Thyroid gland (tissue), 4 donors: ENCODE measurements around the gene KTN1. TPM values are rescaled to one million over a fixed set of nuclear protein-coding genes. Genes with fewer than 3 reads are reported as not detected.

Source experiments
- DNase-seq, 2 donors: peaks; one replicate each; pipeline ENCODE4 v3.0.0-alpha.2; 2019
- H3K27ac ChIP-seq, 3 donors: fragments of 200-600 bp; sonication (generic); 1 replicate in 2 of 3; 2 replicates in 1 of 3; pipeline ENCODE4 v1.5.1; 2016 to 2019; ENCODE audit warnings: mild to moderate bottlenecking in 1 of 3, moderate library complexity in 1 of 3
- H3K27me3 ChIP-seq: fragments of 200-600 bp; sonication (generic); one replicate; pipeline ENCODE4 v1.5.1; 2019
- H3K36me3 ChIP-seq, 2 donors: fragments of 200-600 bp; sonication (generic); one replicate each; pipeline ENCODE4 v1.5.1; 2016 to 2019
- H3K4me1 ChIP-seq, 2 donors: fragments of 200-600 bp; sonication (generic); one replicate each; pipeline ENCODE4 v1.5.1; 2017 to 2019
- H3K4me3 ChIP-seq, 3 donors: fragments of 200-600 bp; sonication (generic); replicated peaks in 1 of 3; 1 replicate in 2 of 3; 2 replicates in 1 of 3; pipeline ENCODE4 v1.5.1; 2016; ENCODE audit warnings: mild to moderate bottlenecking in 1 of 3
- H3K9me3 ChIP-seq: fragments of 200-600 bp; sonication (generic); one replicate; pipeline ENCODE4 v1.5.1; 2017
- CTCF ChIP-seq, 6 experiments: fragments of 200-600 bp in 3 of 6; fragments of 450-650 bp in 3 of 6; sonication (generic) in 3 of 6; IDR thresholded peaks; one replicate each; pipeline ENCODE4 v1.5.1; 2016 to 2019; ENCODE audit warnings: antibody characterized with exemption in 6 of 6, mild to moderate bottlenecking in 2 of 6, inconsistent platforms in 1 of 6, moderate library complexity in 1 of 6
- POLR2A ChIP-seq, 2 donors: fragments of 450-650 bp; IDR thresholded peaks; one replicate each; pipeline ENCODE4 v1.6.1; 2017; ENCODE audit warnings: antibody characterized with exemption in 2 of 2, mild to moderate bottlenecking in 2 of 2, moderate library complexity in 1 of 2
- WGBS, 2 donors: methylation state at CpG; one replicate each; pipeline ENCODE4 v1.1.5; 2017; 5-methylcytosine and 5-hydroxymethylcytosine counted together
- intact Hi-C: fragments of 100-400 bp; cut with DNase I; formaldehyde crosslinking; loops from one replicate; pipeline ENCODE4 v1.15.1; 2023
- small RNA-seq: library from RNA; depleted of rRNA; stranded (forward); fragments of <200 nt; gene quantifications from one replicate; pipeline ENCODE3, GENCODE V24; 2016
- total RNA-seq, 4 donors: library from RNA; depleted of rRNA; stranded (reverse); fragments of >200 nt; gene quantifications; one replicate each; pipeline ENCODE4 v1.2.3, GENCODE V29; 2016

Gene KTN1
- total RNA-seq, 4 donors from 2014 or later: 164 to 222 (median 195) TPM

- H3K9me3 ChIP-seq: no peaks in the 10 kb centered on the region
- intact Hi-C loops: no loop called here
- H3K27ac ChIP-seq: no peak overlapping the region
- DNase-seq: no peak
- TF ChIP-seq CTCF (IDR thresholded peaks at IDR 0.05) (no peak), POLR2A (IDR thresholded peaks at IDR 0.05) (no peak)
- H3K27me3 ChIP-seq: no peaks in the 10 kb centered on the region
- no peak overlapping the region for H3K4me3 ChIP-seq
- no peaks in the 10 kb centered on the region for H3K4me1 ChIP-seq
- no peaks in the 10 kb centered on the region for H3K36me3 ChIP-seq
Observed at GRCh38 chr14:55730592-55731310, 150.7 kb downstream of the KTN1 start.

- Histone ChIP-seq H3K4me3 (no peak overlapping the region), H3K27ac (no peak overlapping the region), H3K4me1 (no peaks in the 10 kb centered on the region), H3K27me3 (no peaks in the 10 kb centered on the region), H3K9me3 (no peaks in the 10 kb centered on the region), H3K36me3 (no peaks in the 10 kb centered on the region)
- DNase-seq: no peak
- WGBS, 2 donors: 70 to 73% methylated on average over 4 of the region's 4 CpGs
- intact Hi-C loops: no loop called here
- TF ChIP-seq POLR2A (IDR thresholded peaks at IDR 0.05): no peak
- no peak for TF ChIP-seq CTCF (IDR thresholded peaks at IDR 0.05)
Observed at GRCh38 chr14:55731311-55731872, 151.4 kb downstream of the KTN1 start.

GRCh38 chr14:55731881-55732498 is 152.0 kb downstream of the KTN1 start:
- DNase-seq: peak; percentile 34 to 42
- no peaks in the 10 kb centered on the region for H3K36me3 ChIP-seq
- no peak for TF ChIP-seq POLR2A (IDR thresholded peaks at IDR 0.05)
- TF ChIP-seq CTCF (IDR thresholded peaks at IDR 0.05): peak in 5 of 6 experiments; percentile 18 to 58 (median 50)
- H3K9me3 ChIP-seq: no peaks in the 10 kb centered on the region
- H3K4me1 ChIP-seq: no peaks in the 10 kb centered on the region
- 16 to 18% methylated on average over 2 of the region's 2 CpGs for WGBS, 2 donors
- no peak overlapping the region for H3K27ac ChIP-seq
- intact Hi-C loops: no loop called here
- no peaks in the 10 kb centered on the region for H3K27me3 ChIP-seq
- no peak overlapping the region for H3K4me3 ChIP-seq

- DNase-seq: no peak
- WGBS, 2 donors: 68 to 72% methylated on average over 3 of the region's 3 CpGs
- Histone ChIP-seq H3K27me3 (no peaks in the 10 kb centered on the region), H3K4me1 (no peaks in the 10 kb centered on the region), H3K9me3 (no peaks in the 10 kb centered on the region), H3K4me3 (no peak overlapping the region), H3K36me3 (no peaks in the 10 kb centered on the region), H3K27ac (no peak overlapping the region)
- intact Hi-C loops: no loop called here
- TF ChIP-seq POLR2A (IDR thresholded peaks at IDR 0.05): no peak
- TF ChIP-seq CTCF (IDR thresholded peaks at IDR 0.05): no peak
Observed at GRCh38 chr14:55733599-55733998, 153.6 kb downstream of the KTN1 start.

Small RNA genes within 50 kb of the gene (small RNA-seq; reads per million reads assigned to genes)
- not detected for gene RF00019

Other genes with a start within 250 kb of the KTN1 start
- gene ATG14, start 168.4 kb upstream of the KTN1 start, total RNA-seq: 10 to 100 TPM; 13.3 to 22.2 (median 19.1) TPM
- gene TBPL2, start 139.6 kb upstream of the KTN1 start, total RNA-seq: not detected